ENCODE results near the gene ZNF576.
"Not testable (repeated sequence)": the region's sequence is repeated elsewhere in the genome, so short reads cannot be mapped to it uniquely, and the experiment has no call there.

ZNF576 gene

DNA sequence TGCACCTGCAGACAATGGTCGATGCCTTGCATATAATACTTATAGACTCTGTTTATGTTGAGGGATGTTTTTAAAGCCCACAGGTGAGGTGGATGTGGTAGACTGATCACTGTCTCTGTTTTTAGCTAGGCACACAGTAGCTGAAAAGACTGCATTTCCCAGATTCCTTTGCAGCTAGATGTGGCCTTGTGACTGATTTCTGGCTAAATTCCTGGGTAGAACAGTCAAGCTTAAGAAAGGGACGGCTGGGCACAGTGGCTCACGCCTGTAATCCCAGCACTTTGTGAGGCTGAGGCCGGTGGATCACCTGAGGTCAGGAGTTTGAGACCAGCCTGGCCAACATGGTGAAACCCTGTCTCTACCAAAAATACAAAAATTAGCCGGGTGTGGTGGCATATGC lies 3.9 kb downstream of the ZNF576 start:
- DNase-seq = not testable (repeated sequence)

DNA sequence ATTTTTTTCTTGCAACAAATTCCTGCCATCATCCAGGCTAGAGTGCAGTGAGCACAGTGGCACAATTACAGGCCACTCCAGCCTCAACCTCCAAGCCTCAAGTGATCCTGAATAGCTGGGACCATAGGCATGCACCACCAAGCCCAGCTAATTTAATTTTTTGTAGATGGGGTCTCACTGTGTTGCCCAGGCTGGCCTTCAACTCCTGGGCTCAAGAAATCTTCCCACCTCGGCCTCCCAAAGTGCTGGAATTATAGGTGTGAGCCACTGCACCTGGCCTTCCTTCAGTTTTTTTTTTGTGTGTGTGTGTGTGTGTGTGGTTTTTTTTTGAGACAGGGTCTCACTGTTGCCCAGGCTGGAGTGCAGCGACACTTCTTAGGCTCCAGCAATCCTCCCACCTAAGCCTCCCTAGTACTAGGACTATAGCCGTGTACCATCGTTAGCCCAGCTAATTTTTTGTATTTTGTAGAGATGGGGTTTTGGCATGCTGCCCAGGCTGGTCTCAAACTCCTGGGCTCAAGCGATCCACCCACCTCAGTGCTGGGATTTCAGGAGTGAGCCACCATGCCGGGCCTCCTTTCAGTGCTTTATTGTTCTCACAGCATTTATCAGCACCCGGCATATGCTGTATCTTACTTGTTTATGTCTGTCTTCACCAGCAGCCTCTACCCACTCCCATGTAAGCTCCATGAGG lies 9.6 kb downstream of the ZNF576 start:
- DNase-seq = no peak

DNA sequence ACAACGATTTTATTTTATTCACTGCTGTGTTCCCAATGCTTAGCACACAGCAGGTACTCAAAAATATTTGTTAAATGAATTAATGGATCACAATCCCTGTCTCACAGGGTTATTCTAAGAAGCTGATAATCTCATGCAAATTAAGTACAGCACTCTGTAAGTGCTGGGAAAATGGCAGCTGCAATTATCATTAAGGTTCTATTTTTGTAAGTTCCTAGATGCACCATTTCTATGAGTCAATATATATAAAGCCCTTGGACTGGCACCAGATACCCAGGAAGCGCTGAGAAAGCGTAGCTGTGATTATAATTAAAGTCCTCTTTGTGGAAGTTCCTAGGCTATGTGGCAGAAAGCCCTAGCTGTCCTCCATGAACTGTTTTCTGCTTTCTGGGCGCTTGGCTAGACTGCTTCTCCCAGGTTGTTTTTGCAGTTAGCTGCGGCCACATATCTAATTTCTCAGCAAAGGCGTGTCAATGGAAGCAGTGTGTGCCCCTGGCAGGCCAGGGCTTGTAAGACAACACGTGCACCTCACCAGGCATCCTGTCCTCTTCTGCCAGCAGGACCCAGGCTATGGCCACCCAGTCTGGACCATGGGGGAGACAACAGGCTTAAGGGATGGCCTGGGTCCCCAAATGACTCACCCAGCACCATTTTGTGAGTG lies 10.3 kb downstream of the ZNF576 start:
- no peak for DNase-seq

DNA sequence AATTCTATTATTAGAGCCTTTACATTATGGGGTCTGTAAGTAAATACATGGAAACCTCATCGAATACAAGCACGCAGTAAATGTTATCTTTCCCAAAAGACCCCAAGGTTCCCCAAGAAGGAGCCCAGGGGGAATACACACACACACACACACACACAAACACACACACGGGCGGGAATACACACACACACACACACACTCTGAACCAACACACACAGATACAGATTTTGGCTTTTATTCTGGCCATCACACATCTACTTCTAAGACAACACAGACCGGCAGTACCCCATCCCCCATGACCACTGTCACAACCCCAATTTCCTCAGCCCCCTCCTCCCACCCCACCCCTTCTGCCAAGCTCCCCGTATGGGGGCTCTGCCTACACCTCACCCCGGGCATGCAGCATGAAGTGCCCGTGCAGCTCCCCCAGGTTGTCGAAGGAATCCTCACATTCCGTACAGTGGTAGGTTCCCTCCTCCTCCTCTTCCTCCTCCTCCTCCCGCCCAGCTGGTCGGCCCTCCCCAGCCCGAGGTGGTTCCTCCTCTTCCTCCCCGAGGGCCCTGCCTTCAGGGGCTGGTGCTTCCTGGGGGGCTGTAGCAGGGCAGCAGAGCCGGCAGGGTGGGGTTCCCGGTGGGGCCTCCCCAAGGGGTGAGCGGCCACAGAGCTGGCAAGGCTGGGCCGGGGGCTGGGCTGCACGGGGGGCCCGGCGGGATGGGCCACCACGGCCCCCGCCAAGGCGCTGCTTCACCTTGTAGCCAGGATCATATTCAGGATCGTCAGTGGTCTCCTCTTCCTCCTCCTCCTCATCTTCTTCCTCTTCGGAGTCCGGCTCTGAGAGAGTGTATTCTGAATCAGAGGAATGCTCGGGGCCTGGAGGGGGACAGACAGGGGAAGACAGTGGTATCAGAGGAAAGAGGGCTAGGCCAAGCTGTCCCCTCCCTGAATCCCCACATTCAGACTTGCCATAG lies 11.1 kb downstream of the ZNF576 start:
- no peak for DNase-seq

DNA sequence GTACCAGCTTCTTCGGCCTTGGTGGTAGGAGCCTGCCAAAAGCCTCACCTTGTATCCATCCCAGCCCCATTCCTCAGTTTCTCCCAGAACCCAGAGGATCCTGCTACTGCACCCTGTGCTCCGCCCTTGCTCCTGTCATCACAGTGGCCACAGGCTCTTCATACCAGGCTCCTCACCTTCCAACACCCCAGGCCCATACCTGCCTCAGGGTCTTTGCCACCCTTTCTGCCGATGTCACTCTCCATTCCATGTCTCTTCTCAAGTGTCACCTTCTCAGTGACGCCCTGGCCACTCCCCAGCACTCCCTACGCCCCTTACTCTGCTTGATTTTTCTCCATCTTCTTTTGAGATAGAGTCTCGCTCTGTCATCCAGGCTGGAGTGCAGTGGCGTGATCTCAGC lies 13.5 kb downstream of the ZNF576 start:
- DNase-seq = no peak

DNA sequence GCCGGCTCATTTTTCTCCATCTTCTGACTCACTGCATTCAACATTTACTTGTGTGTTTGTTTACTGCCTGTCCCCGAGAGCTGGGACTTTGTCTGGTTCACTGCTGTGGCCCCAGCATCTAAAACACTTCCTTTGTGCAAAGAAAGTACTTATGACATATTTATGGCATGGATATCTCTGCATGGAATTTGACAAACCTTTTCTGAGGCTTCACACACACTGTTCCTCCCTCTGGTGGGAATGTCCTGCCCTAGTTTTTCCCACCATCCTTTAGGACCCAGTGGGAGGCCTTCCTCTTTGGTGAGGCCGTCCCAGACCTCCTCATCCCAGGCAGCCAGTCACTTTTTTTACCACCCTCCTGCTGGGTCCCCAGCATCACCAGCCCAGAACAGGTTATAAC lies 14.1 kb downstream of the ZNF576 start:
- DNase-seq = no peak

DNA sequence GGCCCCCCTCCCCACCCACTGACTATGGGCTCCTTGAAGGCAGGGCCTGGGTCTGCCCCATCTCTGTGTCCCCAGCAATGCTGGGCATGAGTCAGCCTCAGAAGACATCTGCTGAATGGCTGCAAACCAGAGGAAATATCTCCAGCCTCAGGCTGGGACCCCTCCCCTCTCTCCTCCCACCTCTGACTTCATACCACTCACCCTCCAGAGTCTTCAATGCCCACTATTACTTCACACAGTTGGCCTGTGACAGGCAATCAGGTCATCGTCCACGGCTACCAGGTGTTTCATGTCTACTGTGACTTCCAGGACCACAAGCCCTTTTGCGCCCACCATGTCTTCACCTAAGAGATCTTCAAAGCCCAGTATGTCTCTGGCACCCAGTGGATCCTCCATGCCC lies 15.4 kb downstream of the ZNF576 start, which contains the start of gene SRRM5:
TSS of gene SRRM5 (plus strand) at position 301 of the 400 bp plus-strand sequence. CDS start at position 335, 34 bp downstream.
- DNase-seq = no peak

DNA sequence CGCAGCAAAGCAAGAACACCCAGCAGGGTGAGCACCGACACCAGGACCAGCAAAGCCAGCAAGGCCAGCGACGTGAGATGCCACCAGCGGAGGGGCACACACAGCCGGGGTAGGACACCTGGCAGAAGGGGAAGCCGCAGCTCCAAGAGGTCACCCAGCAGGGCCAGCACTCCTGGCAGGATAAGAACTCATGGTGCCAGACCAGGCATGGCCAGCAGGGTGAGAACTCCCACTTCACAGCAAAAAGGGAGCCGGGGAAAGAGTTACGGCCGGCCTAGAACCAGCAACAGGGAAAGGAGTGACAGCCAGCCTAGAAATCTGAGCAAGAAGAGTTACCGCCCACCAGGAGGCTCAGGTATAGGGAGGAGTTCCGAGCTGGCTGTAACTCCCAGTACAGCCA lies 16.0 kb downstream of the ZNF576 start:
- DNase-seq = no peak

DNA sequence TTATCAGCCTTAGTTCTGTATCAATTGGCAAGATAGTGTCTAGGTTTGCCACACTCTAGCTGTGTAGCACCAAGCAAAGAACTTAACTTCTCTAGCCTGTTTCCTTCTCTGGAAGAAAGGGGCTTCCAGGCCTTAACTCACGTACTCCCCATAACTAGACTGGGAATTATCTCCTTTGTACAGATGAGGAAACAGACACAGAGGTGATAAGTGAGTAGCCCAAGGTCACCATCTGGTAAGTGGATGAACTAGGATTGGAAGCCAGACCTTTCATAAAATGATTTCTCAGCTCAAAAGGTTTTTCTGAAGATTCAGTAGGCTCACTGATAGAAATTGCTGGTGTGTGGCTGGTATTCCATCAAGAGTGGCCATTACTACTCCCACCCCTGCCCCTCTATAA lies 19.9 kb downstream of the ZNF576 start:
- DNase-seq = no peak

DNA sequence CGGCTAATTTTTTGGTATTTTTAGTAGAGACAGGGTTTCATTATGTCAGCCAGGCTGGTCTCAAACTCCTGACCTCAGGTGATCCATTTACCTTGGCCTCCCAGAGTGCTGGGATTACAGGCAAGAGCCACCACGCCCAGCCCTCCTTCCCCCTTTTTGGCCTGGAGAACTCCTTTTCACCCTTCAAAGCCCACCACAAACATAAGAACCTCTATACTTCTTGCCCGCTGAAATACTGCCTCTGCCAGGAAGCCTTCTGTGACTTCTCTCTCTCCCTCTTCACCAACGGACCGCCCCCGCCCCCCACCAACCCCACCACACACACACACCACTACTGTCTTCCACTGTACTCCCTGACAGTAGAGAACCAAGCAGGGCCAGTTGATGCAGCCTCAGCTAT lies 20.6 kb downstream of the ZNF576 start:
- DNase-seq = no peak

DNA sequence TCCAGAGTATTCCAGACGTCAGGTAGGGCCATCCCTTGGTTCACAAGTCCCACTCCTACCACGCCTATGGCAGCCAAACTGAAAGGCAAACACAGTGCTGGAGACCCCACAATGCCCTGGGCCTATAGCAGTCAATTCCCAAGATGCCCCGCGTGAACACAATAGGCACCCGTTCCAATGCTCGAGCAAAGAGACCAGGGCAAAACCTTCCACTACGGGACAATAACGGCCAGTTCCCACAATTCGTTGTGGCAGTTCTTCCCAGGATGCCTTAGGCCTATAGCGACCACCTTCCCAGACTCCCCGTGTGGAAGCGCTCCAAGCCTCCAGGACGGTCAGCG lies 22.5 kb downstream of the ZNF576 start:
- DNase-seq = peak; percentile 46

DNA sequence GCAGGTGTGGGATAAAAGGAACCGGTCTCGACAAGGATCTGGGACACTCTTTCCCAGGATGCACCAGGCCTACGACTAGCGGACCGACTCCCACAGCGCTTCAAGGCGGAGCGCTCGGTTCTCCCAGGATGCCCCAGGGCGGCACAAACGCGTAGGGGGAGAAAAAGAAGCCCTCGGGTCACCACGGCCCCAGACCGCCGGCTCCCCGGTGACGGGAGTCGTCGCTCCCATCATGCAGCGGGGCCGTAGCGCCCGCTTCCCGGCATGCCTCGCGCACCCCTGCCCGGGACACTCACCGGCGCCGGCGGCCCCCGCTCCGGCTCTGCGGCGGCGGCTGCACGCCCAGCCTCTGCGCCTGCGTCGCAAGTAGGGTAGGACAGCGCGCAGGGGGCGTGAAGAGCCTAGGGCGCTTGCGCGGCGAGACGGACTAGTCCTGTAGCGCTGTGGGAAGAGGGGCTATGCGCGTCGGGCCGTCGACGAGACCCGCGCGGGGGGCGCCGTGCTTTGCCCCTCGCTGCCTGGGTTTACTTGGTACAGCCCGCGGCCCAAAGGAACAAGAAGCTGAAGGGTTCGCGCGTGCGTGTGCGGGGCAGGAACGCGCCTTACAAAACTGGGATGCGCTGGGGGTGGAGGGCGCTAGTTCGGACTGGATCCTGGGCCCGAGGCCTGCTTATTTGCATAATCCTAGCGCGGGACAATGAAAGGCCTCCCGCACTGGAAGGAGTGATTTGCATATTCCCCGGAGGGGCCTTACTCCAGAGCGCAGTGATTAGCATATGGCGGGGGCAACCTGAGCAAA lies 23.1 kb downstream of the ZNF576 start, which contains the start of gene ZNF428:
TSS of gene ZNF428 (minus strand) at position 368 of the 799 bp plus-strand sequence. CDS start 5,325 bp downstream, outside the sequence.
- DNase-seq = peak; percentile 87

DNA sequence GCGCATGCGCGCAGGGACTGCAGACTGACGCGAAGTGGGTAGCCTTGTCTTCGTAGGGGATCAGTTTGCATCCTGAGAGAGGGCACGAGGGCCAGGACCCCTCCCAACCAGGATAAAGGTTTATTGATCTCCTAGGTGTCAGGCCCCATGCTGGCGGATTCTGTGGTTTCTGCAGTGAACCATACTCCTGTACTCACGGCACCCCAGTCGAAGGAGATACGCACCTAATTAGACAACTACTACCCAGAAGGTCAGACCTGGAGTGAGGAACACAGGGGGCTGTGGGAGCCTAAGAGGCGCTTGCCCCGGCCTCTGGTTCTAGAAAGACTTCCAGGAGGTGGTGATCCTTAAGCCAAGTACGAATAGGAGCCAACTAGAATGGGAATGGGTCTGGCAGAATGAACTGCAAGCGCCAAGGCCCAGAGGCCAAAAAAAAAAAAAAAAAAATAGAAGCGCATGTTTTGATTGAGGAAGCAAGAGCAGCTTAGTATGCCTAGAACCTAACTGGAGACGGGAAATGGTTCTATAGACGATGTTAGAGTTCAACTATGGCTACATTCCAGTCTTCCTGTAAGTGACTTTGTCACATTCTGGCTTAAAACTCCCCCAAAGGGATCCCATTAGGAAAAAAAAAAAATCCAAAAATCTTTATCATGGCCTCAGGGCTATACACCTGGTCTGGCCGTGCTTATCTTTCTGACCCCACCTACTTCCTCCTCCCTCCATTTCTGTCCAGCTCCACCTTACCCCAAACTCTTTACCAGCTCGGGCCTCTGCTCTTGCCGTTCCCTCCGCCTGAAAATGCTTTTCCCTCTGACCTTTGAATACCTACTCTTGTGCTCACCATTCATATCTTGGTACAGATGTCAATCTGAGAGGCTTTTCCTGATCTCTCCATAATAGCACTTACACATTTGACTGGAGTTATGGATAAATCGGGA lies 23.9 kb downstream of the ZNF576 start:
- peak; percentile 91 for DNase-seq

DNA sequence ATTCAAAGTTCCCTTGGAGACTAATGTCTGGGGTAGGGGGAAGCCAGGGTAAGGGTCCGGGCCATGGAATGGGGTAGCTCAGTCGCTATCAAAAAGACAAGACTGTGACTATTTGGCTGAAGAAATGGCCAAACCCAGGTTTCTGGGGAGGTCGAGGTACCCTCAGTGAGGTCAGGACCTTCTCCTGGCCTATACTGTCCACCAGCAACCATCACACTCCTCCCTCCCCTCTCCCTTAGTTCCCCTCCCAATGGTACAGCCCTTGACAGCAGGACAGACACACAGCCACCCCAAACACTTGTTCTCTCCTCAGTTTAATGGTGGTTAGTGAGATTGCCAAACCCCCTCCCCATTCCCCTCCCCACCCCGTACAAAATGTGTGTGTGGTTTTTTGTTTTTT lies 25.7 kb downstream of the ZNF576 start:
- no peak for DNase-seq

DNA sequence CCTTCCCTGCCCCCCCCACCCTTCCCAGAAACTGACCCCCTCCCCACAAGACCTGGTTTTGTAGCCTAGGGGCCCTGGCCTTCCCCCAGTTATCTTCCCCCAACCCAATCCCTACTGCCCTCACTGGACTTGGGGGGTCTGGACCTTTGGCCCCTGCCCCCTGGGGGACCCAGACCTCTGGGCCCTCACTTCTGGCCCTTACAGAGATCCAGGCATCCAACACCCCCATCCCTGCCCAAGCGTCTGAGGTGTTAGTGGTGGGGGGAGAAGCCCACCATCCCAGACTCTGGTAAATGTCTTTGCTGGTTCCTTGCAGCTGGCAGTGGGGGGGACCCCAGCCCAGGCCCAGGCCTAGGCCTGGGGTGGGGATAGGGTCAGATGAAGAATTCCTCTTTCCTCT lies 26.6 kb downstream of the ZNF576 start:
- no peak for DNase-seq

DNA sequence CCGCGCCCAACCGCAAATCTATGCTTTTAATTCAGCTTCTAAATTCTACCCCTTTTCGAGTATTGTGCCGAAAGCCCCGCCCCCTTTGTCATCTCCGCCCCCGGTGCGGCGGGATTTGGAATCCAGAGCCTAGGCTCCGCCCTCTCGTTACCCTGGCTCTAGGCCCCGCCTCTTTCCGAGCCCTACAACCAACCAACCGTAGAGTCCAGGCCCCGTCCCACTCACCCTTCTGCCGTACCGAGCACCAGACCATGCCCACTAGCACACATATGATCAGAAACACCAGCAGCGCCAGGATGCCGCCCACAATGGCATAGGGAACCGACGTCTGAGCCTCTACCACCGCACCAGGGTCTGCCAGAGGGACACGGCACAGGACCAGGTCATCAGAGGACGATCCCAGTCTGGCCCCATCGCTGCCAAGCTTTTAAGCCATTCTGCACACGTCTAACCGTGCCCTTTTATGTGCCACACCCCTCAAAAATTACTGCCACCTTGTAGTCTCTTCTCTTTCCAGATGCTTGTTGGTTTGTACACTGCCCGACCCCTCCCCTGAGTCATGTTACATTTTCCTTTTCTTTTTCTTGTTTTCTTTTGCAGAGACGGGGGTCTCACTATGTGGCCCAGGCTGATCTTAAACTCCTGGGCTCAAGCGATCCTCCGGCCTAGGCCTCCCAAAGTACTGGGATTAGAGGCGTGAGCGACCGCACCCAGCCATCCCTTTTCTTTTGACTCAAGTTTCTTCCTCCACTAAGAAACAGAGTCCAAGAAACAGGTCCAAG lies 27.7 kb downstream of the ZNF576 start:
- DNase-seq = peak; percentile 21

DNA sequence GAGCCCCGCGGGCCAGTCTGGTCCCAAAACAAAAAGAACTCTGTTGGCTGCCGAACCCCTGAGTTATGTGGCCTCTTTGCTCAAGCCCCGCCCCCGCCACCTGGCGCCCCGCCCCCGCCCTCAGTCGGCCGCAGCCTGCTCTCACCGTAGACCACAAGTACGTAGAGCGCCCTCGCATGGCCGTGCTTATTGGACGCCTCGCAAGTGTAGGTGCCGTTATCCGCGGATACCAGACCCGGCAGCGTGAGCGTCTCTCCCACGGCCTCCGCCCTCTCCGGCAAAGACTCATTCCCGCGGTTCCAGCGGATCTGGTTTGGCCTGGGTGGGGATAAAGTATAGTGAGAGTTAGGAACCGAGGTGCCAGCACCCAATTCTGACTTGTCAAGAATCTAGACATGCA lies 28.5 kb downstream of the ZNF576 start:
- DNase-seq = peak; percentile 92

DNA sequence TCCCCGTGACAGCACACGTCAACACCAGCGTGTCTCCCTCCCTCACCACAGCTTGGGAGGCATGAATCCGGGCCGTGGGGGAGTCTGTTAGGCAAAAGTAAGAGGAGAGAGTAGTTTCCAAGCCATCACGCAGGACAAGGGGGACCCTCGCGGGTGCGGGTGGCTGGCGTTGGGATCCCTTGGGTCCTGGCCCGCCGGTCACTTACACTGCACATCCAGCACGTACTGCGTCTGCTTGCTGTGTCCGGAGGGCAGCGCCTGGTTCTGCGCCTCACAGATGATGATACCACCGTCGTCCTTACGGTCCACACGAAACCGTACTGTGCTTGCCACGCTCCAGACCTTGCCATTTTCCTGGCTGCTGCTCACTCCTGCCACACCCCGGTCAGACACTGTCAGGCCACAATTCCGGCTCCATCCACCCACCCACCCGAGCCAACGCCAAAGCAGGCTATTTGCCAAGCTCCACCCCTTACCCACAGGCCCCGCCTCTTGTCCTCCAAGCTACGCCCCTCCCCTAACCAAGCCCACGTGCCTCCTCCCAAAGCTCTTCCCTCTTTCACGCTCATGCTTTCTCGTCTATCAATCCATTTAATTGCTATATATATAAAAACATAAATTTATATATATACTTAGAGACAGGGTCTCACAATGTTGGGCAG lies 29.7 kb downstream of the ZNF576 start:
- DNase-seq = peak; percentile 24

DNA sequence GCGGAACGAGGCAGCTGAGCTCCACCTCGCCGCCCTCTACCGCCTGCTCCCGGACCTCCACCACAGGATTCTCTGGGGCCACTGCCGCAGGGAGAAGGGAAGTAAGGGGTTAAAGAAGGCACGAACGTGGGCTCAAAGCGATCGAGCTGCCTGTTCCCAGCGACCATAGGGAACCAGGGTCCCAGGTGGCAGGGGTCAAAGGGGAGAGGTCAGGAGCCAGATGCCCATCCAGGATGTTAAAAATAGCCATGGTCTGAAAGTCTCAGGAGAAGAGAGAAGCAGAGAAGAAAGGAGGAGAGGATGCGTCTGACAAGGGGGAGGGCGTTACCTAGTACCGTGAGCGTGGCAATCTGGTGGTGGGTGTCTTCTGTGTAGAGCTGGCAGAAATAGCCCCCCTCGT lies 30.4 kb downstream of the ZNF576 start:
- no peak for DNase-seq

Data from CD4-positive, alpha-beta T cell treated with Interleukin-6 for 4 hours (primary cell).